Activated naive CD8-positive, alpha-beta T cell treated with anti-CD3 and anti-CD28 coated beads, Interleukin-2, amount 50 U/mL, for 24 hours (primary cell): ENCODE measurements around the gene DUSP8.
A peak's percentile ranks its signal among the peaks of the same experiment; 100 is the strongest.
"Not testable (repeated sequence)": the region's sequence is repeated elsewhere in the genome, so short reads cannot be mapped to it uniquely, and the experiment has no call there.

Source experiments
- ATAC-seq: fragments of 150-1000 bp; cut with Tn5 transposase; one replicate; pipeline ENCODE4 v1.10.0; 2021
- DNase-seq: peaks from one replicate; pipeline ENCODE4 v3.0.0; 2021
- H3K27ac Mint-ChIP-seq: one replicate; pipeline ENCODE4 v1.8.0; 2021; ENCODE audit warnings: mild to moderate bottlenecking, mixed read lengths
- H3K27me3 Mint-ChIP-seq: one replicate; pipeline ENCODE4 v1.8.0; 2021; ENCODE audit warnings: mixed read lengths
- H3K36me3 Mint-ChIP-seq: one replicate; pipeline ENCODE4 v1.8.0; 2021; ENCODE audit warnings: low read depth, mixed read lengths
- H3K4me1 Mint-ChIP-seq: one replicate; pipeline ENCODE4 v1.8.0; 2021; ENCODE audit warnings: mixed read lengths
- H3K4me3 Mint-ChIP-seq: one replicate; pipeline ENCODE4 v1.8.0; 2021; ENCODE audit warnings: mild to moderate bottlenecking, moderate library complexity, mixed read lengths
- H3K9me3 Mint-ChIP-seq: one replicate; pipeline ENCODE4 v1.8.0; 2021; ENCODE audit warnings: mixed read lengths

The DUSP8 gene

DNA sequence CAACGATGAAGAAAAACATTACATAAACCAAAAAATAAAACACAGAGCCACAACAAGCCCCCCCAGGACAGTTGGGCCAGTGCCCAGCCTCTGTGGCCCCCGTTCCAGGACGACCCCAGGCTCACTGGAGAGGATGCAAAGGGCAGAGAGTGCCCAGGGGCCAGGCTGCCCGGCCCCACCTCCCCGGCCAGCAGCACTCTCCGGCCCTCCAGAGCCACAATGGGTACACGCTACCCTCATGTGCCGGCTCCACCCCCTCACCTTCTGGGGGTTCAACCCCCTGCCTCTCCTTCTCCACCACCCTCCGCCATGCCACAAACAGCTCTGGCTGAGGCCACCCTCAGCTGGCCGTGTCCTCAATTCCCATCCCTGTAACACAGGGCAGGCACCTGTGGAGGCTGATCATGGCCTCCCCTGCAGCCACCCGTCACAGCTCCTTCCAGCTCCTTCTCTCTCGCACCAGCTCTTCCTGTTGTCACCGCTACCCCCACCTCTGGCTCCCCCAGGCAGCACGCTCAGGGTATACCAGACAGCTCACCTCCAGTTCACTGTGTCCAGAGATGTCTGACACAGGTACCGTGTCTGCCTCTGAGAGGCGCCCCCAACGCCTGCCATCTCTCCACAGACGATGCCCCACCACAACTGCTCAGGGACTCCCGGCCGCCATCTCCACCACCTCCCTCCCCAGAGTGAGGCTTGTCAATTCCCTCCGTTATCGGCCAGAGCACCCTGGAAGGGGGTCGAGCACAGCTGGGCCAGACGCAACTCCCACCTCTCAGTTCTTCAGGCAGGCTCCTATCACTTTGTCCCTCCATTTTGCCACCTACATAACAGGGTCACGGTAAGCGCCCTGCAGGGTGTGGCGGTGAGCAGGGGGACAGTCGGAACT is 54.7 kb downstream of the DUSP8 start:
- Mint-ChIP-seq H3K9me3 (no peaks in the 10 kb centered on the region), H3K36me3 (no peaks in the 10 kb centered on the region), H3K27ac (peak overlapping the region; percentile 35), H3K4me1 (peaks cover 52% of the 10 kb centered on the region), H3K4me3 (no peak overlapping the region), H3K27me3 (no peaks in the 10 kb centered on the region)
- no peak for ATAC-seq
- no peak for DNase-seq

DNA sequence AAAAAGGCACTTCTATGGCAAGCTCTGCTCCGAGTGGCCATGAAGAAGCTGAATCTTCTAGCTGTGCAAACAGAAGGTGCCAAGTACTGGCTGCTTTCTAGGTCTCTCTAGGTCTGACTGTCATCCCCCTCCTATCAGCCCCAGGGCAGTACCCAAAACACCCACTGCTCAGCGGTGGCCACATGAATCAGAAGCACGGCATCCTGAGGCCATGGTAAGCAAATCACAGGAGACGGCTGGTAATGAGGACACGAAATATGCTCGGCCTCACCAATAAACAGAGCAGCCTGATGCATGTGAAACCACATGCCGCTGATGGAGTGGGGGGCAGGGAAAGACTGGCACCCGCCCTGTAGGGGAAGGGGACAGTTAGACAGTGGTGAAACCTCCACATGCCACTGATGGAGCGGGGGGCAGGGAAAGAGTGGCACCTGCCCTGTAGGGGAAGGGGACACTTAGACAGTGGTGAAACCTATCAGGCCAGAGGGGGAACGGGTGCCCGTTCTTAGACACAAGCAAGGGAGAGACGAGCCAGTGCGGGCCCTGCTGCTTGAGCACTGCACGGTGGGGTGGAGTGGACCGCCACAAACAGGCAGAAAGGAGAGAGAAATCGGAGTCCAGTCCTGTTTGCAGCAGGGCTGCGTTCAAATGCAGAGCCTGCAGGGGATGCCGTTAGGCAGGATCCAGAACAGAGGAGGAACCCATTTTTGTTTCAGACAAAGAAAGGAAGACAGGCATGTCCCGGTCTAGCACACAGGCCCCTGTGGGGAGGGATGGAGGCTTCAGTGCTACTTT is 55.6 kb downstream of the DUSP8 start:
- Mint-ChIP-seq H3K27me3 (no peaks in the 10 kb centered on the region), H3K4me3 (no peak overlapping the region), H3K4me1 (peaks cover 52% of the 10 kb centered on the region), H3K27ac (no peak overlapping the region), H3K9me3 (no peaks in the 10 kb centered on the region), H3K36me3 (no peaks in the 10 kb centered on the region)
- no peak for DNase-seq
- ATAC-seq, result peak; percentile 27

DNA sequence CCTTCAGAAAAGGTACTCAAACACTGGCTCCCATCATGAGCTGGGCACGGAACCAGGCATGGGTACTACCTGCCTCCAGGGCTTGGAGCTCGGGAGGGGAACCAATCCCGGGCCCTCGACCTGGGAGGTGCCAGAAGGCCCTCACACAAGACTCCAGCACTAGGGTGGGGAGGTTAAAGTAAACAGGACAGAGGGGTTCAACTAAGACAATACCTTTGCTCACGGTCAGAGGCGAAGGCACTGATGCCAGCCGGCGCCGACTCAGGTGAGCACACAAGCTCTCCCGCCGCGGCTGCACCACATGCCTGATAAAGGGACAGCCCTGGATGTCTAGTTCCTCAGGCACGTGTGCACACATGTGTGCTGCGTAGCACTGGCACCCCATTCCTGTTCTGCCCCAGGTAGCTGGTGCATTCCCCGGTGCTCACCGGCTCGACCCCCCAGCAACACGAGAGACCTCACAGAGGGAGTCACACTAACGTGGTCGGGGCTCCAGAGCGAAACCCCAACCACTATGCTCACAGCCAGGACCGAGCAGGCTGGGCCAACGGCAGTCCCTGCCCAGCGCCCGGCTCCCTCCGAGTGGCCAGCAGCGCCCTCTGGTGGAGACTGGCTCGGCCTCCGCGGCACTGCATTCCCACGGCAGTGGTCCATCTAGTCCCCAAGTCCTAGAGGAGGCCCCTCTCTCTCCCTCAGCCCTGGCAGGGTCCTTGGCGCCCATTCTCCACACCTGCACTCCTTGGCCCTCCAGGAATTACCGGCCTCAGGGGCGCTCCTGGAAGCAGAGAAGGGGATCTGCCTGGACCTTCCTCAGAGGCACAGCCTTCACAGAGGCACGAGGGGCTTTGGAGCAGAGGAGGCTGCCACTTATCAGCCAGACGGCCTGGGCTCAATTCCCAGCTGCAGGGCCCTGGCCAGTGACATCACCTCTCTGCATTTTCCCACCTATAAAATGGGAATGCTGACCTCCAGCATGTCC is 56.7 kb downstream of the DUSP8 start:
- H3K9me3 Mint-ChIP-seq, result no peaks in the 10 kb centered on the region
- H3K27me3 Mint-ChIP-seq, result no peaks in the 10 kb centered on the region
- ATAC-seq, result peak; percentile 75
- no peak overlapping the region for H3K4me3 Mint-ChIP-seq
- no peak overlapping the region for H3K27ac Mint-ChIP-seq
- H3K36me3 Mint-ChIP-seq, result no peaks in the 10 kb centered on the region
- peaks cover 52% of the 10 kb centered on the region for H3K4me1 Mint-ChIP-seq
- DNase-seq, result peak; percentile 88

DNA sequence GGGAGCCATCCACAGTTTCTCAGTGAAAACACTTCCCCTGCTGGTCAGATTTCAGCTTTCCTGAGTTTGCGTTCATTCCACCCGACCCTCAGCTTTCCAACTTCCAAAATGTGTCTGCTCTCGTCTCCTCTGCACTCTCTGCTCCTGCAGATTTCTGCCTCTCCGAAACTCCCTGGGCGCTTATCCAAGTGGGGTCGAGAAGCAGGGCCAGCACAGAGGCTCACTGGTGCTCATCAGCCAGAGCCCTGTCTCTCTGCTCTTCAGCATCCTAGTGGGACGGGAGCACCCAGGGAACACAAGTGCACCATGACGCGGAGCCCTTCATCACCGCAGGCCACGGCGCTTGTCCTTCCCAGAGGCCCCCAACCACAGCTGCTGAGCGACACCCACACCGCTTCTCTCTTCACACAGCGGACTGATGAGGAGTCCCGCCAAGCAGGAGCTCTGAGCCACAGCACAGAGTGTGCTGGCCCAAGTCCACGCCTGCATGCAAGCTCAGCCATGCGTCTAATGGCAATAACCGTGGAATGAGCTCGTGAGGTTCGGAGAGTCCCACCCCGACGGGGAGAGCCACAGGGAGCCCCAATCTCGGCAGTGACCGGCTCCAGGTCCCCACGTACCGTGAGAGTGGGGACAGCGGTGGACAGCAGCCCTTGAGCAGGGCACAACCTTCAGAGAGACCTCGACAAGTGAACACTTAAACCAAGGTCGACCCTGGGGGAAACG is 57.6 kb downstream of the DUSP8 start:
- Mint-ChIP-seq H3K36me3 (no peaks in the 10 kb centered on the region), H3K4me1 (peaks cover 54% of the 10 kb centered on the region), H3K27me3 (no peaks in the 10 kb centered on the region), H3K27ac (no peak overlapping the region), H3K9me3 (no peaks in the 10 kb centered on the region), H3K4me3 (no peak overlapping the region)
- no peak for DNase-seq
- ATAC-seq, result no peak

DNA sequence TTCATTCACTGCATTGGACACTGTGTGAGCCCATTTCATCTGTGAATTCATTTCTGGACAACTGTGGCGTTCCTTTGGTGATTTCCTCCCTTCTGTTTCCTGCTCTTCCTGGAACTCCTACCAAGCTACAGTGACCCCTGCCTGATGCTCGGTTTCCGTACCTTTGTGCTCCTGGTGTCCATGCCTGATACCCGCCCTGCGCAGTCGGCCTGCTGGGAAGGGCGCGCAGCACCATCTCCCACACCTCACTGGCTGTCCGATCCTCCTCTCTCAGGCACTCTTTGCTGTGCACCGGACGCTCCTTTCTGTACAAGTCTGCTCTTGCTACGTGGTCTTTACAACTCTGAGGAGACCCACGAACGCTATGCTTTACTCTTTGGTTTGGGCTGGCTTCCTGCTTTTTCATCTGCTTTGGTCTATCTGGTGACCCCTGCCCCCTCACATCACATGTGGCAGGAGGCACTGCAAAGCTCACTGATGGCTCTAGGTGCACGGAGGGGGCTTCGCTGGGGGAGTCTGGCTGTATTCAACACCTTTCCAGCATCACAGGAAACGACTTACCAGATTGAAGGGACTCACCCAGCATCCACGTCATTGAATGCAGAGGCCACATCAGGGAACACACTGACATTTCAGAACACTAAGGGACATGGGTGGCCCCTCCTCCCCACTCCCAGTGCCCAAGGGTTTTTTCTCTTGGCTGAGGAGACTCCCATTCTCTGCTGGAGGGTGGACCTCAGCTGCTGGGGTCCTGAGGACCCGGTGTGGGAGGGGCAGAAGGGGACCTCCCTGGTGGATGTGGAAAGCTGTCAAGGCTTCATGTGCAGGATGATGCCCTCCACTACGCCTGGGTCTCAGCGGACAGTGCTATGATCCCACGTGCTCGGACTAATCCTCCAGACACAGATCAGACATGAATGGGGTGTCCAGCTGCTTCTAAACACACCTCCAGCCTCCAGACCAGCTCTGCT is 58.5 kb downstream of the DUSP8 start:
- Mint-ChIP-seq H3K9me3 (no peaks in the 10 kb centered on the region), H3K4me1 (peaks cover 56% of the 10 kb centered on the region), H3K36me3 (no peaks in the 10 kb centered on the region), H3K27ac (peak overlapping the region; percentile 71), H3K4me3 (no peak overlapping the region), H3K27me3 (no peaks in the 10 kb centered on the region)
- ATAC-seq (no peak), DNase-seq (no peak)

DNA sequence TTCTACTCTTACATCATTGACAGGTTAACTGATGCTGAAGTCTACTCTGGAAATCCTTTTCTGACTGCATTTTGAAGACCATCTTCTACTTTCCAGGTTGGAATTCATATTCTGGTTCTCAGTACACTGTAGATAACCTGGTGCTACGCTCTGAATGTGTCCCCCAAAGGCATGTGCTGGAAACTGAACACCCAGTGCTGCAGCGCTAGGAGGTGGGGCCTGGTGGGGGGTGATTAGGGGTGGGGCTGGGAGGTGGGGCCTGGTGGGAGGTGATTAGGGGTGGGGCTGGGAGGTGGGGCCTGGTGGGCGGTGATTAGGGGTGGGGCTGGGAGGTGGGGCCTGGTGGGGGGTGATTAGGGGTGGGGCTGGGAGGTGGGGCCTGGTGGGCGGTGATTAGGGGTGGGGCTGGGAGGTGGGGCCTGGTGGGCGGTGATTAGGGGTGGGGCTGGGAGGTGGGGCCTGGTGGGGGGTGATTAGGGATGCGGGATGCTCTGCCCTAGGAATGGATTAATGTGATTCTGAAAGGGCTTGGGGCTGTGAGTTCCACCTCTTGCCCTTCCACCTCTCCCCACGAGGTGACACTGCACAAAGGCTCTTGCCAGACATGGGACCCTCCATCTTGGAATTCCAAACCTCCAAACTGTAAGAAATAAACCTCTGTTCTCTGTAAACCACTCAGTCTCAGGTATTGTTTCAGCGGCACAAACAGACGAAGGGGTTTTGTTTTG is 59.4 kb downstream of the DUSP8 start:
- H3K4me1 Mint-ChIP-seq, result peaks cover 57% of the 10 kb centered on the region
- H3K36me3 Mint-ChIP-seq, H3K4me3 Mint-ChIP-seq, ATAC-seq, H3K27ac Mint-ChIP-seq, H3K27me3 Mint-ChIP-seq, H3K9me3 Mint-ChIP-seq, DNase-seq: not testable (repeated sequence)

DNA sequence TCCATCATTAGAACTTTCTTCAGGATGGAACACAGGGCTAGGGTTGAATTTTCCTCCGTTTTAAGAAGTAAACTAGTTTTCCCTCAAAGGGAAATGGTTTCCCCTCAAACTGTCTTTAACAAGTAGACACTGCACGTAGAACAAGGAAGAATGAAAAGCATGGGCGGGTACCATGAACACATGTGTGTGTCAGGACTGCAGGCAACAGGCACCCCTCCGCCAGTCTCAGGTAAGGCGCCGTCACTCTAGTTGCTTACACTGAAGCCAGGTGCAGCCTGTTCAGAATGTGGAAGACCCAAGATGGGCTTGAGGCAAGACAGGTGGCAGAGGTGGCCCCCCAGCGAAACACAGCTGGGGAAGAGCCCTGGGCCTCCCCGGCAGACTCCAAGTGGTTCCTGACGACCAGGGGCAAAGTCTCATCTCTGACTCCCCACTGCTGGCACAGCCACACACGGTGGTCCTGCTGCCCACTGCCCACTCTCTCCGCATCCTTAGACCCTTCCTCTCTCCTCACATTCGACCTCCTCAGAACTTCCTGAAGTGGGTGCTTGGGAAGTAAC is 60.1 kb downstream of the DUSP8 start:
- ATAC-seq (no peak), DNase-seq (no peak)
- Mint-ChIP-seq H3K36me3 (no peaks in the 10 kb centered on the region), H3K27ac (no peak overlapping the region), H3K4me1 (peaks cover 53% of the 10 kb centered on the region), H3K27me3 (no peaks in the 10 kb centered on the region), H3K9me3 (no peaks in the 10 kb centered on the region), H3K4me3 (no peak overlapping the region)

DNA sequence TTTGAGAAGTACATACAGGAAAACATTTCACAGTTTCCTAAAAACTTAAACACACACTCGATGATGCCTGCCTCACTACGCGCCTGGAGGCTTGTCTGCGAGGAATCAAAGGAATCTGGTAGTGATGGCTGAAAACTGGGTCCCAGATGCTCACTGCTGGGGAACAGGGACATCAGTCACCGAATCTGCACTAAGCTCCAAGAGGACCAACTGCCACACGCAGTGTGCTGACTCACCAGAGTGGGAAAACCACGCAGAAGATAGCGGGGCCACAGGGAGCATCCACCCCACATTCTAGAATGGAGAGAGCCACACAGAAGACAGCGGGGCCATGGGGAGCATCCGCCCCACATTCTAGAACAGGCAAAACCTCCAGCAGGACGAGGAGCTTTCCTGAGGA is 61.1 kb downstream of the DUSP8 start:
- DNase-seq (no peak), ATAC-seq (no peak)
- no peaks in the 10 kb centered on the region for H3K27me3 Mint-ChIP-seq
- no peaks in the 10 kb centered on the region for H3K36me3 Mint-ChIP-seq
- H3K27ac Mint-ChIP-seq, result no peak overlapping the region
- no peak overlapping the region for H3K4me3 Mint-ChIP-seq
- no peaks in the 10 kb centered on the region for H3K9me3 Mint-ChIP-seq
- H3K4me1 Mint-ChIP-seq, result peaks cover 48% of the 10 kb centered on the region

DNA sequence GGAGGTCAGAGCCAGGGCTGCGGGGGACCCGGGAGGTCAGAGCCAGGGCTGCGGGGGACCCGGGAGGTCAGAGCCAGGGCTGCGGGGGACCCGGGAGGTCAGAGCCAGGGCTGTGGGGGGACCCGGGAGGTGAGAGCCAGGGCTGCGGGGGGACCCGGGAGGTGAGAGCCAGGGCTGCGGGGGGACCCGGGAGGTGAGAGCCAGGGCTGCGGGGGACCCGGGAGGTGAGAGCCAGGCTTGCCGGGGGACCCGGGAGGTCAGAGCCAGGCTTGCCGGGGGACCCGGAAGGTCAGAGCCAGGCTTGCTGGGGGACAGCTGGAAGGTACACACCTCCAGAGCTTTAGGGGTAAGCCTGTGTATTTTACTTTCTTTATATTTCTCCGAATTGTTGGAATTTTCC is 61.7 kb downstream of the DUSP8 start:
- not testable (repeated sequence) for H3K27me3 Mint-ChIP-seq, DNase-seq, H3K4me3 Mint-ChIP-seq, H3K36me3 Mint-ChIP-seq, H3K9me3 Mint-ChIP-seq, ATAC-seq, H3K27ac Mint-ChIP-seq
- H3K4me1 Mint-ChIP-seq, result peaks cover 44% of the 10 kb centered on the region

DNA sequence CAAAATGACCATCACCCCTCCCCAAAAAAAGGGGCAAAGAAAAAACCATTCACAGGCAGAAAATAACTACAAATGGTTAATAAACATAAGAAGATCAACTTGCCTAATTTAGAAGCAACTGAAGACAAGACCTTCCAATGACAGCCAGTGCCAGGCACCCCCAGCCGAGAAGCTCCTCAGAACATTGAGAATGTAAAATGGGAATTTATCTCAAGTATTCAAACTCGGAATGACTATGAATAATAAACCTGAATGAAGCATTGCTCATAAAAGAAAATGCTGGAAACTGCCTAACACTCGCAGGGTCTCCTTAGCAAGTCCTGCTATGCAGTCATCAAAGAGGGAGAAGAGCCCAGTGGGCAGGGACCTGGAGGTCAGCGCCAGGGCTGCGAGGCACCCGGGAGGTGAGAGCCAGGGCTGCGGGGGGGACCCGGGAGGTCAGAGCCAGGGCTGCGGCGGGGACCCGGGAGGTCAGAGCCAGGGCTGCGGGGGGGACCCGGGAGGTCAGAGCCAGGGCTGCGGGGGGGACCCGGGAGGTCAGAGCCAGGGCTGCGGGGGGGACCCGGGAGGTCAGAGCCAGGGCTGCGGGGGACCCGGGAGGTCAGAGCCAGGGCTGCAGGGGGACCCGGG is 62.3 kb downstream of the DUSP8 start:
- Mint-ChIP-seq H3K27ac (no peak overlapping the region), H3K4me1 (peaks cover 41% of the 10 kb centered on the region), H3K4me3 (no peak overlapping the region), H3K36me3 (no peaks in the 10 kb centered on the region), H3K27me3 (no peaks in the 10 kb centered on the region), H3K9me3 (no peaks in the 10 kb centered on the region)
- ATAC-seq (no peak), DNase-seq (no peak)

DNA sequence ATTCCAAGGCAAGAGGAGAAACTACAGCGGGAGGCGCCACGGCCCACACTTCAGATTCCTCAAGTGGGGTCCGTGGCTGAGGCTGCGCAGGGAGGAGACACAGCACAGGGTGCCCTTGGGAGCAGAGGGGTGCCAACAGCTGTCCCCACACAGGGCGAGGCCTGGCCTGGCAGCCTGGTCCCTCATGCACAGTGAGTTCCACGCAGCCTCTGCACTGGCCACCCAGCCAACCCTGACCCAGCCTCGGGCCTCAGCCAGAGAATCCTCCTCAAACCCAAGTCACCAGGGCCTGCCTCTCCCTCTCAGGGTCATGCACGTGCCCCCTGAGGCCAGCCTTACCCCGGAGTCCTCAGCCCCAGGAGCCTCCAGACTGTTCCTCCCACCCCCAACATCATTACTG is 63.1 kb downstream of the DUSP8 start:
- Mint-ChIP-seq H3K27ac (no peak overlapping the region), H3K4me3 (no peak overlapping the region), H3K27me3 (no peaks in the 10 kb centered on the region), H3K9me3 (no peaks in the 10 kb centered on the region), H3K36me3 (no peaks in the 10 kb centered on the region), H3K4me1 (peaks cover 34% of the 10 kb centered on the region)
- DNase-seq (no peak), ATAC-seq (no peak)

DNA sequence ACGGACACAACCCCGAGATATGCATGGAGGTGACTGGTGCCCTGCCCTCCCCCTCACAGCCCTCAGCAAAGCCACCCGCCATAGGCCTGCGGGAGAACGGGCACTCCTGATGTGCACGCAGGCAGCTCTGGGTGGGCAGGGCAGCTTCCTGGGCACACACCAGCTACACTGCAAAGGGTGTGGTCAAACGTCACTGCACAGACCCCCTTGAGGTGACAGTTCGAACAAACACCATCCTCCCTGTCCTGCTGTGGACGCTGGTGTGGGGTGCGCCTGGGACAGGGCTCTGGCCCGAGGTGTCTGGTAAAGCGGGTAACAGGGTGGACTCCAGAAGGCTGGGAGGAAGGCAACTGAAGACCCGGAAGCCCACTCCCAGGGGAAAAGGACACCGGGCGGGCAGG is 63.6 kb downstream of the DUSP8 start:
- Mint-ChIP-seq H3K36me3 (no peaks in the 10 kb centered on the region), H3K4me3 (no peak overlapping the region), H3K4me1 (peaks cover 30% of the 10 kb centered on the region), H3K27ac (no peak overlapping the region), H3K9me3 (no peaks in the 10 kb centered on the region), H3K27me3 (no peaks in the 10 kb centered on the region)
- no peak for ATAC-seq
- no peak for DNase-seq
